ENCODE results near the gene DEAF1. TPM values are rescaled to one million over a fixed set of nuclear protein-coding genes. Genes with fewer than 3 reads are reported as not detected.

The DEAF1 gene
- total RNA-seq, 1 donor from 2014 or later: 48.9 TPM

- Histone ChIP-seq H3K36me3 (ENCODE audit: insufficient read depth, low read length) (peaks cover 3% of the 10 kb centered on the region), H3K27ac (ENCODE audit: low read depth, low read length) (no peak overlapping the region), H2AFZ (ENCODE audit: low read depth, low read length) (no peak overlapping the region), H3K79me2 (ENCODE audit: insufficient read depth, low read length) (peaks cover 32% of the 10 kb centered on the region), H4K20me1 (ENCODE audit: insufficient read depth, low read length) (peaks cover 37% of the 10 kb centered on the region), H3K9me3 (ENCODE audit: insufficient read depth, low read depth, low read length) (no peaks in the 10 kb centered on the region), H3K9ac (ENCODE audit: low read length) (no peak overlapping the region), H3K27me3 (ENCODE audit: insufficient read depth, low read length) (no peaks in the 10 kb centered on the region), H3K4me1 (ENCODE audit: insufficient read depth, low read length) (peaks cover 29% of the 10 kb centered on the region), H3K4me2 (ENCODE audit: low read length) (no peak overlapping the region), H3K4me3 (ENCODE audit: insufficient read depth, low read depth, low read length) (no peak overlapping the region)
- no peaks in the 10 kb centered on the region for H3K9me3 Mint-ChIP-seq (ENCODE audit: unreplicated experiment)
- peaks cover 27% of the 10 kb centered on the region for H3K4me1 Mint-ChIP-seq (ENCODE audit: low read depth, unreplicated experiment)
- no peak for DNase-seq (ENCODE audit: low read depth)
- TF ChIP-seq EZH2 (IDR thresholded peaks at IDR 0.05; ENCODE audit: insufficient read depth, low read length): no peak
- TF ChIP-seq, protein P1, sequence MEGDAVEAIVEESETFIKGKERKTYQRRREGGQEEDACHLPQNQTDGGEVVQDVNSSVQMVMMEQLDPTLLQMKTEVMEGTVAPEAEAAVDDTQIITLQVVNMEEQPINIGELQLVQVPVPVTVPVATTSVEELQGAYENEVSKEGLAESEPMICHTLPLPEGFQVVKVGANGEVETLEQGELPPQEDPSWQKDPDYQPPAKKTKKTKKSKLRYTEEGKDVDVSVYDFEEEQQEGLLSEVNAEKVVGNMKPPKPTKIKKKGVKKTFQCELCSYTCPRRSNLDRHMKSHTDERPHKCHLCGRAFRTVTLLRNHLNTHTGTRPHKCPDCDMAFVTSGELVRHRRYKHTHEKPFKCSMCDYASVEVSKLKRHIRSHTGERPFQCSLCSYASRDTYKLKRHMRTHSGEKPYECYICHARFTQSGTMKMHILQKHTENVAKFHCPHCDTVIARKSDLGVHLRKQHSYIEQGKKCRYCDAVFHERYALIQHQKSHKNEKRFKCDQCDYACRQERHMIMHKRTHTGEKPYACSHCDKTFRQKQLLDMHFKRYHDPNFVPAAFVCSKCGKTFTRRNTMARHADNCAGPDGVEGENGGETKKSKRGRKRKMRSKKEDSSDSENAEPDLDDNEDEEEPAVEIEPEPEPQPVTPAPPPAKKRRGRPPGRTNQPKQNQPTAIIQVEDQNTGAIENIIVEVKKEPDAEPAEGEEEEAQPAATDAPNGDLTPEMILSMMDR (IDR thresholded peaks at IDR 0.05; ENCODE audit: insufficient read depth, low read depth, low read length): no peak
- no peak overlapping the region for H3K4me3 Mint-ChIP-seq (ENCODE audit: unreplicated experiment)
- FAIRE-seq: no peak
- peaks cover 3% of the 10 kb centered on the region for H3K36me3 Mint-ChIP-seq (ENCODE audit: low read depth, unreplicated experiment)
- no peak overlapping the region for H3K27ac Mint-ChIP-seq (ENCODE audit: unreplicated experiment)
- H3K27me3 Mint-ChIP-seq (ENCODE audit: low read depth, unreplicated experiment): no peaks in the 10 kb centered on the region
Observed at GRCh38 chr11:701741-702461, 6.9 kb upstream of the DEAF1 start.

DNA sequence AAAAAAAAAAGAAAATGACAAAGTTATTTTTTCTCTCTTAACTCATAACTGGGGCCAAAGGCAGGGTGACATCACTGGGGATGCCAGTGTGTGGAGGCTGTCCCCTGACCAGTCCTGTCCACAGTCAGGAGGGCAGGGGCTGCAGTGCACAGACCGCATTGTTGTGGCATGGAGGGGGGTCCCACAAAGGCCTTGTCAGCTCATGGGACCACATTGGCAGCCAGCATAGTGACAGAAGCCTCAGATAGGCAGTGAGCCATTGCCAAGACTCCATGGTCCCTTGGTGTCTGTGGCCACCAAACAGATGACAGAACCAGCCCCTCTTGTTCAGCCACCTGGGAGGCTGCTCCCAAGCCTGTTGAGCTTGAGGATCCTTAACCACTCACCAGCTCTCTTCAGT is 4.7 kb upstream of the DEAF1 start:
- Histone ChIP-seq H3K9me3 (ENCODE audit: insufficient read depth, low read depth, low read length) (no peaks in the 10 kb centered on the region), H3K4me2 (ENCODE audit: low read length) (no peak overlapping the region), H3K27me3 (ENCODE audit: insufficient read depth, low read length) (no peaks in the 10 kb centered on the region), H3K27ac (ENCODE audit: low read depth, low read length) (no peak overlapping the region), H4K20me1 (ENCODE audit: insufficient read depth, low read length) (peaks cover 35% of the 10 kb centered on the region), H2AFZ (ENCODE audit: low read depth, low read length) (no peak overlapping the region), H3K4me1 (ENCODE audit: insufficient read depth, low read length) (peaks cover 25% of the 10 kb centered on the region), H3K9ac (ENCODE audit: low read length) (no peak overlapping the region), H3K4me3 (ENCODE audit: insufficient read depth, low read depth, low read length) (no peak overlapping the region), H3K79me2 (ENCODE audit: insufficient read depth, low read length) (peaks cover 33% of the 10 kb centered on the region), H3K36me3 (ENCODE audit: insufficient read depth, low read length) (peaks cover 3% of the 10 kb centered on the region)
- TF ChIP-seq, protein P1 (IDR thresholded peaks at IDR 0.05; ENCODE audit: insufficient read depth, low read depth, low read length): no peak
- no peak for TF ChIP-seq EZH2 (IDR thresholded peaks at IDR 0.05; ENCODE audit: insufficient read depth, low read length)
- H3K36me3 Mint-ChIP-seq (ENCODE audit: low read depth, unreplicated experiment): peaks cover 3% of the 10 kb centered on the region
- no peaks in the 10 kb centered on the region for H3K9me3 Mint-ChIP-seq (ENCODE audit: unreplicated experiment)
- DNase-seq (ENCODE audit: low read depth) (no peak), FAIRE-seq (no peak)
- no peak overlapping the region for H3K4me3 Mint-ChIP-seq (ENCODE audit: unreplicated experiment)
- H3K27me3 Mint-ChIP-seq (ENCODE audit: low read depth, unreplicated experiment): no peaks in the 10 kb centered on the region
- no peak overlapping the region for H3K27ac Mint-ChIP-seq (ENCODE audit: unreplicated experiment)
- H3K4me1 Mint-ChIP-seq (ENCODE audit: low read depth, unreplicated experiment): peaks cover 33% of the 10 kb centered on the region

- Mint-ChIP-seq H3K36me3 (ENCODE audit: low read depth, unreplicated experiment) (peaks cover 3% of the 10 kb centered on the region), H3K4me3 (ENCODE audit: unreplicated experiment) (no peak overlapping the region), H3K27me3 (ENCODE audit: low read depth, unreplicated experiment) (no peaks in the 10 kb centered on the region), H3K9me3 (ENCODE audit: unreplicated experiment) (no peaks in the 10 kb centered on the region), H3K4me1 (ENCODE audit: low read depth, unreplicated experiment) (peaks cover 33% of the 10 kb centered on the region), H3K27ac (ENCODE audit: unreplicated experiment) (peak overlapping the region; percentile 47)
- Histone ChIP-seq H3K27ac (ENCODE audit: low read depth, low read length) (no peak overlapping the region), H2AFZ (ENCODE audit: low read depth, low read length) (no peak overlapping the region), H3K27me3 (ENCODE audit: insufficient read depth, low read length) (no peaks in the 10 kb centered on the region), H3K4me1 (ENCODE audit: insufficient read depth, low read length) (peaks cover 26% of the 10 kb centered on the region), H3K4me2 (ENCODE audit: low read length) (no peak overlapping the region), H3K9ac (ENCODE audit: low read length) (no peak overlapping the region), H3K4me3 (ENCODE audit: insufficient read depth, low read depth, low read length) (no peak overlapping the region), H3K36me3 (ENCODE audit: insufficient read depth, low read length) (peaks cover 3% of the 10 kb centered on the region), H4K20me1 (ENCODE audit: insufficient read depth, low read length) (peaks cover 35% of the 10 kb centered on the region), H3K79me2 (ENCODE audit: insufficient read depth, low read length) (peaks cover 34% of the 10 kb centered on the region), H3K9me3 (ENCODE audit: insufficient read depth, low read depth, low read length) (no peaks in the 10 kb centered on the region)
- FAIRE-seq: no peak
- no peak for TF ChIP-seq EZH2 (IDR thresholded peaks at IDR 0.05; ENCODE audit: insufficient read depth, low read length)
- TF ChIP-seq, protein P1 (IDR thresholded peaks at IDR 0.05; ENCODE audit: insufficient read depth, low read depth, low read length): no peak
- DNase-seq (ENCODE audit: low read depth): no peak
Observed at GRCh38 chr11:699116-699508, 4.1 kb upstream of the DEAF1 start.

All from astrocyte (in vitro differentiated cells and primary cell).